GM12878 (cell line): ENCODE measurements around the gene GANC.

Source experiments
- EZH2 ChIP-seq: IDR thresholded peaks from 2 replicates; pipeline ENCODE4 v1.6.1; 2012; ENCODE audit warnings: low read depth, mild to moderate bottlenecking, control low read depth, inconsistent platforms, low read length, borderline replicate concordance; ENCODE audit not compliant: control insufficient read depth
- FOXK2 ChIP-seq: fragments of 450-650 bp; IDR thresholded peaks from 2 replicates; pipeline ENCODE4 v1.6.1; 2017; ENCODE audit warnings: mild to moderate bottlenecking, moderate library complexity
- JUND ChIP-seq: IDR thresholded peaks from 2 replicates; pipeline ENCODE4 v1.6.1; 2012; ENCODE audit warnings: low read depth, mild to moderate bottlenecking, low read length, improper control_type of control experiment, moderate library complexity
- NFYB ChIP-seq: IDR thresholded peaks from 2 replicates; pipeline ENCODE4 v1.6.1; 2011; ENCODE audit warnings: low read depth, mild to moderate bottlenecking, low read length, improper control_type of control experiment, moderate library complexity; ENCODE audit not compliant: insufficient read depth
- POLR2A ChIP-seq: IDR thresholded peaks from 2 replicates; pipeline ENCODE4 v1.6.1; 2011; ENCODE audit warnings: low read depth, mild to moderate bottlenecking, low read length
- POLR2AphosphoS5 ChIP-seq: IDR thresholded peaks from 2 replicates; pipeline ENCODE4 v1.6.1; 2011; ENCODE audit warnings: mild to moderate bottlenecking, low read length, inconsistent platforms
- SP1 ChIP-seq: IDR thresholded peaks from one replicate; pipeline ENCODE4 v1.6.1; 2011; ENCODE audit warnings: low read depth, low read length
- SRF ChIP-seq, 2 experiments: IDR thresholded peaks; 2 replicates each; pipeline ENCODE4 v1.6.1; 2011; ENCODE audit warnings: low read depth in 2 of 2, low read length in 2 of 2, mild to moderate bottlenecking in 1 of 2, moderate library complexity in 1 of 2
- TAF1 ChIP-seq: IDR thresholded peaks from 2 replicates; pipeline ENCODE4 v1.6.1; 2011; ENCODE audit warnings: mild to moderate bottlenecking, low read depth, low read length, borderline replicate concordance
- TARDBP ChIP-seq: IDR thresholded peaks from 2 replicates; pipeline ENCODE4 v1.6.1; 2016; ENCODE audit warnings: borderline replicate concordance
- ZNF274 ChIP-seq: IDR thresholded peaks from one replicate; pipeline ENCODE4 v1.8.0; 2011; ENCODE audit not compliant: insufficient read length, insufficient read depth
- TF ChIP-seq, protein P1 (sequence below), 3 experiments: IDR thresholded peaks in 2 of 3; conservative IDR thresholded peaks in 1 of 3; 2 replicates each; pipeline ENCODE4 v1.5.1; 2011; ENCODE audit warnings: low read depth in 3 of 3, low read length in 3 of 3, mild to moderate bottlenecking in 3 of 3, control low read depth in 2 of 3, moderate library complexity in 2 of 3, inconsistent platforms in 1 of 3, mixed read lengths in 1 of 3; ENCODE audit not compliant: control insufficient read depth in 2 of 3, insufficient read depth in 1 of 3; ENCODE audit errors: extremely low read depth in 1 of 3

DNA sequence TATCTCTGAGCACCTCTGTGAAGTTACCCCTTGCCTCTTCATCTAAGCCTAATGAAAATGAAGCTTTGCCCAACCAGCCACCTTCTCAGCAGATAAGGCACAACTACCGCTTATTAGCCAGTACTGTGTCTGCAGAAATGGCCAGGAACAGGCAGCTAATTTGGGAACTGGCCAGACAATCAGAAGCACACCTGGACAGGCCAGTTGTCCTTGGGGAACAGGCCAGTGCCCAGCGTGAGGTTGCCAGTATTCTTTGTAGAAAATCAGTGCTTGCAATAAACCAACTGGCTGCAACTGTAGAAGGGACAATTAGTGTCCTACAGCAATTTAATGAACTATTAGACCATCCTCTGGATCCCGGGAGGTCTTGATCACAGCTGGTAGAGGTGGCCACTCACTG is 10.7 kb downstream of the GANC start:
- TF ChIP-seq POLR2AphosphoS5, result no peak
- TF ChIP-seq NFYB, result no peak
- TF ChIP-seq JUND, result no peak
- TF ChIP-seq TARDBP, result no peak
- no peak for TF ChIP-seq POLR2A
- no peak for TF ChIP-seq TAF1
- TF ChIP-seq ZNF274, result no peak
- TF ChIP-seq SP1, result no peak
- no peak for TF ChIP-seq SRF (IDR thresholded peaks at IDR 0.05; ENCODE audit: low read depth in 2 of 2, low read length in 2 of 2)
- TF ChIP-seq, protein P1, sequence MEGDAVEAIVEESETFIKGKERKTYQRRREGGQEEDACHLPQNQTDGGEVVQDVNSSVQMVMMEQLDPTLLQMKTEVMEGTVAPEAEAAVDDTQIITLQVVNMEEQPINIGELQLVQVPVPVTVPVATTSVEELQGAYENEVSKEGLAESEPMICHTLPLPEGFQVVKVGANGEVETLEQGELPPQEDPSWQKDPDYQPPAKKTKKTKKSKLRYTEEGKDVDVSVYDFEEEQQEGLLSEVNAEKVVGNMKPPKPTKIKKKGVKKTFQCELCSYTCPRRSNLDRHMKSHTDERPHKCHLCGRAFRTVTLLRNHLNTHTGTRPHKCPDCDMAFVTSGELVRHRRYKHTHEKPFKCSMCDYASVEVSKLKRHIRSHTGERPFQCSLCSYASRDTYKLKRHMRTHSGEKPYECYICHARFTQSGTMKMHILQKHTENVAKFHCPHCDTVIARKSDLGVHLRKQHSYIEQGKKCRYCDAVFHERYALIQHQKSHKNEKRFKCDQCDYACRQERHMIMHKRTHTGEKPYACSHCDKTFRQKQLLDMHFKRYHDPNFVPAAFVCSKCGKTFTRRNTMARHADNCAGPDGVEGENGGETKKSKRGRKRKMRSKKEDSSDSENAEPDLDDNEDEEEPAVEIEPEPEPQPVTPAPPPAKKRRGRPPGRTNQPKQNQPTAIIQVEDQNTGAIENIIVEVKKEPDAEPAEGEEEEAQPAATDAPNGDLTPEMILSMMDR (IDR thresholded peaks at IDR 0.05 in 2 of 3, conservative IDR thresholded peaks at IDR 0.05 in 1 of 3; ENCODE audit: control insufficient read depth in 2 of 3, extremely low read depth in 1 of 3, insufficient read depth in 1 of 3, low read depth in 3 of 3, low read length in 3 of 3), result no peak
- no peak for TF ChIP-seq FOXK2
- TF ChIP-seq EZH2, result no peak
